SK-N-SH (cell line): ENCODE measurements around the gene GPR162.

Experiments
- CHD2 ChIP-seq: fragments of 150-350 bp; IDR thresholded peaks from 2 replicates; pipeline ENCODE4 v1.6.1; 2018; ENCODE audit warnings: low read length; ENCODE audit not compliant: partially characterized antibody
- EP300 ChIP-seq, 2 experiments: IDR thresholded peaks; 2 replicates each; pipeline versions ENCODE4 v1.4.0 to v1.6.1; 2012; ENCODE audit warnings: borderline replicate concordance in 1 of 2, low read depth in 1 of 2, low read length in 1 of 2
- FOSL2 ChIP-seq: IDR thresholded peaks from 2 replicates; pipeline ENCODE4 v1.4.0; 2012; ENCODE audit warnings: low read depth, mild to moderate bottlenecking, moderate library complexity, borderline replicate concordance
- JUND ChIP-seq: IDR thresholded peaks from 2 replicates; pipeline ENCODE4 v1.4.0; 2012
- MAX ChIP-seq: IDR thresholded peaks from 2 replicates; pipeline ENCODE4 v1.4.0; 2012; ENCODE audit warnings: low read depth
- NFIC ChIP-seq: IDR thresholded peaks from 2 replicates; pipeline ENCODE4 v1.4.0; 2012; ENCODE audit warnings: borderline replicate concordance
- PBX3 ChIP-seq: IDR thresholded peaks from 2 replicates; pipeline ENCODE4; 2012
- POLR2AphosphoS5 ChIP-seq: IDR thresholded peaks from 2 replicates; pipeline ENCODE4 v1.6.1; 2012; ENCODE audit warnings: low read depth, low read length
- RXRA ChIP-seq: IDR thresholded peaks from 2 replicates; pipeline ENCODE4 v1.4.0; 2012; ENCODE audit warnings: low read depth, mild to moderate bottlenecking, borderline replicate concordance
- TAF1 ChIP-seq: IDR thresholded peaks from 2 replicates; pipeline ENCODE4 v1.6.1; 2012; ENCODE audit warnings: low read depth, mild to moderate bottlenecking, low read length, moderate library complexity, borderline replicate concordance
- YY1 ChIP-seq: IDR thresholded peaks from 2 replicates; pipeline ENCODE4 v1.4.0; 2012; ENCODE audit warnings: low read depth, mild to moderate bottlenecking
- TF ChIP-seq, protein P1 (sequence below): fragments of 200-600 bp; sonication (generic); IDR thresholded peaks from 2 replicates; pipeline ENCODE4 v1.6.1; 2017; ENCODE audit warnings: antibody characterized with exemption, mild to moderate bottlenecking, moderate library complexity
- TF ChIP-seq, protein P2 (sequence below): fragments of 150-350 bp; IDR thresholded peaks from 2 replicates; pipeline ENCODE4 v1.6.1; 2017; ENCODE audit warnings: antibody characterized with exemption, low read length, low read depth, borderline replicate concordance

DNA sequence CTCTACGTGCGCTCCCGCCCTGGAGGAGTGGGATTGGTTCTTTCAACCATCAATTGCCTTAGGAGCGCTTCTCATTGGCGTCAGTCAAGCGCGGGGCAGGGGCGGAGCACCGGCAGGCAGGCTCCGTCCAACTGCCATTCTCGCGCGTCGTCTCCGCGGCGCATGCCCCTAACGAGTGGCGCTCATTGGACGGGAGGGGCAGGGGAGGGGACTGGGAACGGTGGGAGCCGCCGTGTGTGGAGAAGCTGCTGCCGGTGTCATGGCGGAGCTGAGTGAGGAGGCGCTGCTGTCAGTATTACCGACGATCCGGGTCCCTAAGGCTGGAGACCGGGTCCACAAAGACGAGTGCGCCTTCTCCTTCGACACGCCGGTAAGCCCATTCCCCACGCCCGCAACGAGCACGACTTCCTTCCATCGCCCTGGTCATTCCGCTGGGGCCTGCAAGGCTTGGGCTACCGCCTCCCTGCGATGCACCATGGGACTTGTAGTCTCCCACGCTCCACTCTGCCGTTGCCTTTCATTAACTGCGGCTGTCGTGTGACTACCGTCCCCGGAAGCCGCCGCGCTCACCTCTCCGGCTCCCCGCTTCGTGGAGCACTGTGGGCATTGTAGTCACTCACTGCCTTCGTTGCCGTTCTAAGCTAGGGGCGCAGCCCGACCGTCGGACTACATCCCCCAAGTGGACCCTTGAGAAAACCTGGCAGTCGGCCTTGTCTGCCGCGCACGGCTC, 30.5 kb downstream of the GPR162 start, which contains the start of gene USP5:
- TF ChIP-seq FOSL2, result no peak
- no peak for TF ChIP-seq EP300 (IDR thresholded peaks at IDR 0.05; ENCODE audit: borderline replicate concordance in 1 of 2, low read depth in 1 of 2, low read length in 1 of 2)
- TF ChIP-seq, protein P1, sequence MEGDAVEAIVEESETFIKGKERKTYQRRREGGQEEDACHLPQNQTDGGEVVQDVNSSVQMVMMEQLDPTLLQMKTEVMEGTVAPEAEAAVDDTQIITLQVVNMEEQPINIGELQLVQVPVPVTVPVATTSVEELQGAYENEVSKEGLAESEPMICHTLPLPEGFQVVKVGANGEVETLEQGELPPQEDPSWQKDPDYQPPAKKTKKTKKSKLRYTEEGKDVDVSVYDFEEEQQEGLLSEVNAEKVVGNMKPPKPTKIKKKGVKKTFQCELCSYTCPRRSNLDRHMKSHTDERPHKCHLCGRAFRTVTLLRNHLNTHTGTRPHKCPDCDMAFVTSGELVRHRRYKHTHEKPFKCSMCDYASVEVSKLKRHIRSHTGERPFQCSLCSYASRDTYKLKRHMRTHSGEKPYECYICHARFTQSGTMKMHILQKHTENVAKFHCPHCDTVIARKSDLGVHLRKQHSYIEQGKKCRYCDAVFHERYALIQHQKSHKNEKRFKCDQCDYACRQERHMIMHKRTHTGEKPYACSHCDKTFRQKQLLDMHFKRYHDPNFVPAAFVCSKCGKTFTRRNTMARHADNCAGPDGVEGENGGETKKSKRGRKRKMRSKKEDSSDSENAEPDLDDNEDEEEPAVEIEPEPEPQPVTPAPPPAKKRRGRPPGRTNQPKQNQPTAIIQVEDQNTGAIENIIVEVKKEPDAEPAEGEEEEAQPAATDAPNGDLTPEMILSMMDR, result 0 out of 2 replicates have a peak, but pooled peaks have one; percentile 7
- TF ChIP-seq, protein P2, sequence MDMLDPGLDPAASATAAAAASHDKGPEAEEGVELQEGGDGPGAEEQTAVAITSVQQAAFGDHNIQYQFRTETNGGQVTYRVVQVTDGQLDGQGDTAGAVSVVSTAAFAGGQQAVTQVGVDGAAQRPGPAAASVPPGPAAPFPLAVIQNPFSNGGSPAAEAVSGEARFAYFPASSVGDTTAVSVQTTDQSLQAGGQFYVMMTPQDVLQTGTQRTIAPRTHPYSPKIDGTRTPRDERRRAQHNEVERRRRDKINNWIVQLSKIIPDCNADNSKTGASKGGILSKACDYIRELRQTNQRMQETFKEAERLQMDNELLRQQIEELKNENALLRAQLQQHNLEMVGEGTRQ, result no peak; the same call in 1 of the 2 replicates
- TF ChIP-seq MAX, result peak; percentile 43; the same call in 1 of the 2 replicates
- no peak for TF ChIP-seq RXRA
- TF ChIP-seq CHD2, result peak; percentile 92
- TF ChIP-seq TAF1, result peak; percentile 50; the same call in 1 of the 2 replicates
- TF ChIP-seq YY1, result peak; percentile 89
- peak; percentile 98 for TF ChIP-seq NFIC
- no peak for TF ChIP-seq JUND
- TF ChIP-seq PBX3, result peak; percentile 97
- no peak; the same call in none of the 2 replicates for TF ChIP-seq POLR2AphosphoS5
